ENCODE results near the gene PTPRZ1.
A peak's percentile ranks its signal among the peaks of the same experiment; 100 is the strongest.

PTPRZ1 gene

DNA sequence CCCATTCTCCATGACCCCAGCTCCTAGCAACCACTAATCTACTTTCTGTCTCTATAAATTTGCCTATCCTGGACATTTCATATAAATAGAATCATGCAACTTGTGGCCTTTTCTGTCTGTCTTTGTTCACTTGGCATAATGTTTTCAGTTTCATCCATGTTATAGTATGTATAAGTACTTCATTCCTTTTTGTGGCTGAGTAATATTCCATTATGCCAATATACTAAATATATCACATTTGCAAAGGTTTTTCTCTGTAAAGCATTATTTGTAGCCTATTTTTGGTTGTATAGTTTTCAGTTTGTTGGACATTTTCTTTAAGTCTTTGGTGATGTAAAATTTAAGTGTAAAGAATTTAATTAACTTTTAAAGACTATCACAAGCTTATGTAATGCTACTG lies 2.2 kb downstream of the PTPRZ1 start:
- H3K27ac ChIP-seq (ENCODE audit: extremely low read depth, low read depth, low read length), result no peak overlapping the region
- H3K4me3 ChIP-seq (ENCODE audit: low read depth, low read length), result no peak overlapping the region
- peak; percentile 63; the same call in 1 of the 2 replicates for TF ChIP-seq ZNF146 (tag by site-specific recombination; IDR thresholded peaks at IDR 0.05)
- TF ChIP-seq, protein P1, sequence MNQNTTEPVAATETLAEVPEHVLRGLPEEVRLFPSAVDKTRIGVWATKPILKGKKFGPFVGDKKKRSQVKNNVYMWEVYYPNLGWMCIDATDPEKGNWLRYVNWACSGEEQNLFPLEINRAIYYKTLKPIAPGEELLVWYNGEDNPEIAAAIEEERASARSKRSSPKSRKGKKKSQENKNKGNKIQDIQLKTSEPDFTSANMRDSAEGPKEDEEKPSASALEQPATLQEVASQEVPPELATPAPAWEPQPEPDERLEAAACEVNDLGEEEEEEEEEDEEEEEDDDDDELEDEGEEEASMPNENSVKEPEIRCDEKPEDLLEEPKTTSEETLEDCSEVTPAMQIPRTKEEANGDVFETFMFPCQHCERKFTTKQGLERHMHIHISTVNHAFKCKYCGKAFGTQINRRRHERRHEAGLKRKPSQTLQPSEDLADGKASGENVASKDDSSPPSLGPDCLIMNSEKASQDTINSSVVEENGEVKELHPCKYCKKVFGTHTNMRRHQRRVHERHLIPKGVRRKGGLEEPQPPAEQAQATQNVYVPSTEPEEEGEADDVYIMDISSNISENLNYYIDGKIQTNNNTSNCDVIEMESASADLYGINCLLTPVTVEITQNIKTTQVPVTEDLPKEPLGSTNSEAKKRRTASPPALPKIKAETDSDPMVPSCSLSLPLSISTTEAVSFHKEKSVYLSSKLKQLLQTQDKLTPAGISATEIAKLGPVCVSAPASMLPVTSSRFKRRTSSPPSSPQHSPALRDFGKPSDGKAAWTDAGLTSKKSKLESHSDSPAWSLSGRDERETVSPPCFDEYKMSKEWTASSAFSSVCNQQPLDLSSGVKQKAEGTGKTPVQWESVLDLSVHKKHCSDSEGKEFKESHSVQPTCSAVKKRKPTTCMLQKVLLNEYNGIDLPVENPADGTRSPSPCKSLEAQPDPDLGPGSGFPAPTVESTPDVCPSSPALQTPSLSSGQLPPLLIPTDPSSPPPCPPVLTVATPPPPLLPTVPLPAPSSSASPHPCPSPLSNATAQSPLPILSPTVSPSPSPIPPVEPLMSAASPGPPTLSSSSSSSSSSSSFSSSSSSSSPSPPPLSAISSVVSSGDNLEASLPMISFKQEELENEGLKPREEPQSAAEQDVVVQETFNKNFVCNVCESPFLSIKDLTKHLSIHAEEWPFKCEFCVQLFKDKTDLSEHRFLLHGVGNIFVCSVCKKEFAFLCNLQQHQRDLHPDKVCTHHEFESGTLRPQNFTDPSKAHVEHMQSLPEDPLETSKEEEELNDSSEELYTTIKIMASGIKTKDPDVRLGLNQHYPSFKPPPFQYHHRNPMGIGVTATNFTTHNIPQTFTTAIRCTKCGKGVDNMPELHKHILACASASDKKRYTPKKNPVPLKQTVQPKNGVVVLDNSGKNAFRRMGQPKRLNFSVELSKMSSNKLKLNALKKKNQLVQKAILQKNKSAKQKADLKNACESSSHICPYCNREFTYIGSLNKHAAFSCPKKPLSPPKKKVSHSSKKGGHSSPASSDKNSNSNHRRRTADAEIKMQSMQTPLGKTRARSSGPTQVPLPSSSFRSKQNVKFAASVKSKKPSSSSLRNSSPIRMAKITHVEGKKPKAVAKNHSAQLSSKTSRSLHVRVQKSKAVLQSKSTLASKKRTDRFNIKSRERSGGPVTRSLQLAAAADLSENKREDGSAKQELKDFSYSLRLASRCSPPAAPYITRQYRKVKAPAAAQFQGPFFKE (tag by site-specific recombination; IDR thresholded peaks at IDR 0.05; ENCODE audit: borderline replicate concordance), result no peak
- TF ChIP-seq, protein P2, sequence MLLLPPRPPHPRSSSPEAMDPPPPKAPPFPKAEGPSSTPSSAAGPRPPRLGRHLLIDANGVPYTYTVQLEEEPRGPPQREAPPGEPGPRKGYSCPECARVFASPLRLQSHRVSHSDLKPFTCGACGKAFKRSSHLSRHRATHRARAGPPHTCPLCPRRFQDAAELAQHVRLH (tag by site-specific recombination; IDR thresholded peaks at IDR 0.05), result peak; percentile 57; the same call in 1 of the 2 replicates
- no peaks in the 10 kb centered on the region for H3K36me3 ChIP-seq (ENCODE audit: control insufficient read depth in 2 of 2, insufficient read depth in 1 of 2, low read length in 2 of 2)
- H3K4me1 ChIP-seq (ENCODE audit: control insufficient read depth, insufficient read depth, low read length), result no peaks in the 10 kb centered on the region
- POLR2A ChIA-PET, result no interaction called here
- no peaks in the 10 kb centered on the region for H3K9me3 ChIP-seq (ENCODE audit: control insufficient read depth, insufficient read depth, low read depth, low read length)
- CTCF ChIA-PET, result interaction anchor here (0.7 kb wide), 1 partner anchor 52 kb away, joined by 3 read pairs; no protein-coding TSS in a partner anchor

DNA sequence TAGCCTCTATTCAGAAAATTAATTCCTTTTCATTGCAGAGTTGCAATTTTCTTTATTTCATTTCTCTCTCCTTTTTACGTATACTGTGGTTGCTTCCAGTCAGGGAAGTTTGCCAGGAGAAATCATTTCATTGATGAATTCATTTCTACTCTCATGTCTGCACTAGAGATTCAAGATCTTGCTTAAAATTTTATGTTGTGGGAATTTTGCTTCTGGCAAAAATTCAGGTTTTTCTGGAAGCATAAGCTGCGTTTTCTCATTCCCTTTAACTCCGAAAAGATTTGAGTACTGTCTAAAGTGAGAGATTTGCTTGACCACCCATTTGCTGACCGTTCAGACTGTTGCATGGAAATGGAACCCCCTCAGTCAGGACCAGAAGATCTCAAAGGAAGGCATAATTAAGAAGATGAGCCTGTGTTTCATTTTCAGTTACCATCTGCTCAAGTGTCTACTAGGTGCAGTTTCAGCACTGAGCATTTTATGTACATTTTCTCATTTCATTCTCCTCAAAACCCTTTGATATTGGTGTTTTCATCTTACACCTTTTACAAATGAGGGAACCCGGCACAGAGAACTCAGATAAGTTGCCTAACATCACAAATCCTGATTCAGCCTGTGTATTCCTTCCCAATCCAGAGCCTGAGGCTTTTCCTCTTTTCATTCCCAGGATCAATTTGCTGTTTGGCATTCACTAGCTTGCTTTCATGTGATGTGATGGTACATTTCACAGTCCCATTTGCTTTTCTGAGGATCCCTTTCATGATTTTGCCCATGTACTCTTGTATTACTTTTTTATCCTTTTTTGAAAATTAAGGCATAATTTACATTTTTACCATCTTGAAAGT lies 3.9 kb downstream of the PTPRZ1 start:
- CTCF ChIA-PET, result interaction anchor here (0.6 kb wide), 1 partner anchor 1126 kb away, joined by 3 read pairs; no protein-coding TSS in a partner anchor

DNA sequence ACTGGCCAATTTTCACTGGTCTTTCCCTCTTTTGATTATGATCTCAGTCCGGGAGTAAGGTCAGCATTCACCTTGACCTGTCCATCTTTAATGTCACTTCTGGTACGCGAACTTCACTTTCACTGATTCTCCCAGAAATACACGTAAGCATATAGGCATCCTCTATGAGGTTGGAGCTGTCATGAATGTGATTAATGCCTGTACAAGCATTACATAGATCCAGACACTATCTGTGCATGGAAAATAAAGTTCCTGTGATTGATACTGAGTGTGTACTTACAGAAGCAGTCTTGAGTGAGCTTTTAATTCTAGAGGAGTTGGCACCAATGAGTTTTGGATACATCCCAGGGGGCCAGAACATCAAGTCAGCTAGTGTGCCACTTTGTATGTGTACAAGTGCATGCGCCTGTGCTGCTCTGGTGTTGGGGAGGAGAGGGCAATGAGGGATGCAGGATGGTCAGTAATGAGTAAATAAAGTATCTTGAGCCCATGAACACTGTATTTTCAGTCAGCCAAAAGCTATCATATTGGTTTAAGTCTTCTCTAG lies 6.0 kb downstream of the PTPRZ1 start:
- no peak overlapping the region for H3K27ac ChIP-seq (ENCODE audit: extremely low read depth, low read depth, low read length)
- H3K4me3 ChIP-seq (ENCODE audit: low read depth, low read length), result no peak overlapping the region
- H3K9me3 ChIP-seq (ENCODE audit: control insufficient read depth, insufficient read depth, low read depth, low read length), result no peaks in the 10 kb centered on the region
- ChIA-PET POLR2A (no interaction called here), CTCF (no interaction called here)
- TF ChIP-seq ZNF555 (tag by site-specific recombination; conservative IDR thresholded peaks at IDR 0.05) (no peak), MZF1 (tag by site-specific recombination; IDR thresholded peaks at IDR 0.05; ENCODE audit: borderline replicate concordance) (no peak)
- H3K36me3 ChIP-seq (ENCODE audit: control insufficient read depth in 2 of 2, insufficient read depth in 1 of 2, low read length in 2 of 2), result no peaks in the 10 kb centered on the region
- no peaks in the 10 kb centered on the region for H3K4me1 ChIP-seq (ENCODE audit: control insufficient read depth, insufficient read depth, low read length)

More for the DNA sequence above, 3.9 kb downstream of the PTPRZ1 start:
- Histone ChIP-seq H3K4me1 (ENCODE audit: control insufficient read depth, insufficient read depth, low read length) (no peaks in the 10 kb centered on the region), H3K36me3 (ENCODE audit: control insufficient read depth in 2 of 2, insufficient read depth in 1 of 2, low read length in 2 of 2) (no peaks in the 10 kb centered on the region), H3K4me3 (ENCODE audit: low read depth, low read length) (no peak overlapping the region), H3K9me3 (ENCODE audit: control insufficient read depth, insufficient read depth, low read depth, low read length) (no peaks in the 10 kb centered on the region), H3K27ac (ENCODE audit: extremely low read depth, low read depth, low read length) (no peak overlapping the region)
- POLR2A ChIA-PET, result no interaction called here
- TF ChIP-seq ZNF112 (tag by site-specific recombination; IDR thresholded peaks at IDR 0.05) (no peak), ZNF202 (tag by site-specific recombination; IDR thresholded peaks at IDR 0.05; ENCODE audit: borderline replicate concordance) (no peak), KLF16 (tag by site-specific recombination; IDR thresholded peaks at IDR 0.05) (no peak), ZNF561 (tag by site-specific recombination; IDR thresholded peaks at IDR 0.05; ENCODE audit: borderline replicate concordance) (no peak)

DNA sequence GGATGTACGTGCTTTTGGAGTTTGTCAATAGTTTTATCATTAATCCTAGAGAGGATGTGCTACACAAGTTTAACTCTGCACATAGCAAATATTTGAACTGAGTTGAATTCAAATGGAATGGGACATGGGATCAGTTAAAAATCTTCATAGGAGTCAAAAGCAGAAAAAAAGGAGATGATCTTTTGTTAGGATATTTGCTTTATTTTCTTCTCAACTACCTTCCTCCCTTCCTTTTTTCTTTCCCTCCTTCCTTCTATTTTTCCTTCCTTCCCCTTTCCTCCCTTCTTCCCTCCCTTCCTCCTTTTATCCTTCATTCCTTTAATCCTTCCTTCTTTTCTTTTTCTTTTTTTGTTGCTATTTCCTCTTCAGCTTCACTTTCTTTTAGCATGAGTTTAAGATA lies 6.6 kb downstream of the PTPRZ1 start:
- Histone ChIP-seq H3K4me3 (ENCODE audit: low read depth, low read length) (no peak overlapping the region), H3K9me3 (ENCODE audit: control insufficient read depth, insufficient read depth, low read depth, low read length) (no peaks in the 10 kb centered on the region), H3K27ac (ENCODE audit: extremely low read depth, low read depth, low read length) (no peak overlapping the region), H3K4me1 (ENCODE audit: control insufficient read depth, insufficient read depth, low read length) (no peaks in the 10 kb centered on the region), H3K36me3 (ENCODE audit: control insufficient read depth in 2 of 2, insufficient read depth in 1 of 2, low read length in 2 of 2) (no peaks in the 10 kb centered on the region)
- TF ChIP-seq ZNF366 (tag by site-specific recombination; conservative IDR thresholded peaks at IDR 0.05) (0 out of 2 replicates have a peak, but pooled peaks have one; percentile 28), ZNF561 (tag by site-specific recombination; IDR thresholded peaks at IDR 0.05; ENCODE audit: borderline replicate concordance) (no peak), ZNF843 (tag by site-specific recombination; IDR thresholded peaks at IDR 0.05) (no peak), ZNF324 (tag by site-specific recombination; IDR thresholded peaks at IDR 0.05) (no peak)
- TF ChIP-seq, protein P2 (tag by site-specific recombination; IDR thresholded peaks at IDR 0.05), result no peak
- POLR2A ChIA-PET, result no interaction called here
- CTCF ChIA-PET, result no interaction called here
